K562 (cell line): ENCODE data around the gene SLC7A6. TPM values are rescaled to one million over a fixed set of nuclear protein-coding genes. Genes with fewer than 3 reads are reported as not detected.

Experiments used
- CHD4 ChIP-seq: fragments of 200-600 bp; sonication (generic); IDR thresholded peaks from 3 replicates; pipeline ENCODE4 v1.6.1; 2012; ENCODE audit warnings: low read depth, mild to moderate bottlenecking, mixed read lengths, low read length, inconsistent platforms; ENCODE audit not compliant: insufficient read depth, insufficient replicate concordance, poor library complexity, severe bottlenecking
- DPF2 ChIP-seq: fragments of 450-650 bp; IDR thresholded peaks from 2 replicates; pipeline ENCODE4 v1.6.1; 2016
- HMG20A ChIP-seq: fragments of 450-650 bp; formaldehyde crosslinking; conservative IDR thresholded peaks from 2 replicates; pipeline ENCODE4 v1.4.0; 2020; ENCODE audit warnings: mild to moderate bottlenecking, mixed read lengths
- HMG20B ChIP-seq: fragments of 250-450 bp; sonication (Bioruptor Pico); IDR thresholded peaks from 2 replicates; pipeline ENCODE4 v1.5.0; 2021; ENCODE audit warnings: mild to moderate bottlenecking
- HNRNPUL1 ChIP-seq: fragments of 200-400 bp; formaldehyde crosslinking; IDR thresholded peaks from 2 replicates; pipeline ENCODE4 v1.6.1; 2017; ENCODE audit warnings: low read length
- ILF3 ChIP-seq: fragments of 450-650 bp; IDR thresholded peaks from 2 replicates; pipeline ENCODE4 v1.6.1; 2018; ENCODE audit warnings: antibody characterized with exemption, mild to moderate bottlenecking, moderate library complexity, borderline replicate concordance
- KLF13 ChIP-seq: fragments of 450-650 bp; IDR thresholded peaks from 2 replicates; pipeline ENCODE4 v1.6.1; 2016; ENCODE audit warnings: missing genetic modification characterization, low read depth, mild to moderate bottlenecking, missing compliant biosample characterization, moderate library complexity, borderline replicate concordance
- MYNN ChIP-seq, 2 experiments: sonication (generic); formaldehyde crosslinking in 1 of 2; IDR thresholded peaks; 2 replicates each; pipeline versions ENCODE4 v1.5.0 to v1.6.1; 2016 to 2020; ENCODE audit warnings: antibody characterized with exemption in 1 of 2, missing genetic modification reagents in 1 of 2
- NBN ChIP-seq: fragments of 450-650 bp; IDR thresholded peaks from 2 replicates; pipeline ENCODE4 v1.6.1; 2016; ENCODE audit warnings: low read depth, mild to moderate bottlenecking
- PHB ChIP-seq: fragments of 250-450 bp; sonication (Bioruptor Pico); IDR thresholded peaks from 2 replicates; pipeline ENCODE4 v1.5.0; 2021
- PHF20 ChIP-seq: fragments of 450-650 bp; IDR thresholded peaks from 2 replicates; pipeline ENCODE4 v1.6.1; 2018; ENCODE audit not compliant: partially characterized antibody
- PTRF ChIP-seq: fragments of 450-650 bp; IDR thresholded peaks from 2 replicates; pipeline ENCODE4 v1.6.1; 2016; ENCODE audit warnings: mild to moderate bottlenecking, missing genetic modification characterization, missing compliant biosample characterization
- PTTG1 ChIP-seq: fragments of 450-650 bp; IDR thresholded peaks from 2 replicates; pipeline ENCODE4 v1.6.1; 2016; ENCODE audit warnings: low read depth, mild to moderate bottlenecking, missing genetic modification characterization, missing compliant biosample characterization
- TFAP4 ChIP-seq: sonication (generic); formaldehyde crosslinking; IDR thresholded peaks from 2 replicates; pipeline ENCODE4 v1.8.0; 2022; ENCODE audit warnings: missing genetic modification reagents, mild to moderate bottlenecking, moderate library complexity, borderline replicate concordance
- TGIF2 ChIP-seq: sonication (generic); formaldehyde crosslinking; IDR thresholded peaks from 2 replicates; pipeline ENCODE4 v1.8.1; 2022; ENCODE audit warnings: mild to moderate bottlenecking, missing genetic modification reagents, moderate library complexity
- THRAP3 ChIP-seq: fragments of 450-650 bp; IDR thresholded peaks from 2 replicates; pipeline ENCODE4 v1.6.1; 2016; ENCODE audit warnings: mild to moderate bottlenecking, inconsistent platforms, borderline replicate concordance
- U2AF2 ChIP-seq: fragments of 200-400 bp; formaldehyde crosslinking; optimal IDR thresholded peaks from 2 replicates; pipeline ENCODE3; 2017; ENCODE audit warnings: low read depth, mild to moderate bottlenecking, low read length
- ZFP30 ChIP-seq: fragments of 250-450 bp; sonication (Bioruptor Pico); IDR thresholded peaks from 2 replicates; pipeline ENCODE4 v1.8.0; 2022; ENCODE audit warnings: moderate library complexity, mild to moderate bottlenecking, inconsistent platforms, borderline replicate concordance
- ZNF253 ChIP-seq: fragments of 250-450 bp; sonication (Bioruptor Pico); conservative IDR thresholded peaks from 2 replicates; pipeline ENCODE4 v1.6.1; 2021; ENCODE audit warnings: mild to moderate bottlenecking
- ZNF280B ChIP-seq: fragments of 250-450 bp; sonication (Bioruptor Pico); IDR thresholded peaks from 2 replicates; pipeline ENCODE4 v1.5.1; 2021; ENCODE audit warnings: mild to moderate bottlenecking
- ZNF75A ChIP-seq: fragments of 450-650 bp; formaldehyde crosslinking; IDR thresholded peaks from 2 replicates; pipeline ENCODE4 v1.4.0; 2020; ENCODE audit warnings: mild to moderate bottlenecking
- polyA plus RNA-seq, 8 experiments: library from polyadenylated mRNA; depleted of rRNA in 4 of 8; stranded (reverse) in 5 of 8; unstranded in 3 of 8; fragments of >200 nt; fragmentation: Nextera tagmentation in 2 of 8; fragmentation: Illumina TruSeq in 1 of 8; extraction: Ambion mirVana in 2 of 8; extraction: Trizol in 1 of 8; gene quantifications; 2 replicates each; pipeline versions ENCODE4 v1.2.1 to v1.2.3, GENCODE V29; 2011 to 2014; ENCODE audit warnings: inconsistent platforms in 1 of 8, missing spikeins in 1 of 8
- total RNA-seq, 7 experiments: library from RNA; depleted of rRNA in 6 of 7; stranded (reverse); fragments of >200 nt in 6 of 7; fragmentation: Illumina TruSeq in 2 of 7; extraction: Trizol in 2 of 7; gene quantifications; 2 replicates each; pipeline versions ENCODE4 v1.2.1 to v1.2.3, GENCODE V29; 2011 to 2021; ENCODE audit warnings: low replicate concordance in 1 of 7
- TF ChIP-seq, protein P1 (sequence below): fragments of 450-650 bp; formaldehyde crosslinking; IDR thresholded peaks from 2 replicates; pipeline ENCODE4 v1.4.0; 2022; ENCODE audit warnings: missing genetic modification characterization
- TF ChIP-seq, protein P2 (sequence below): IDR thresholded peaks from 2 replicates; pipeline ENCODE4 v1.6.1; 2011; ENCODE audit warnings: borderline replicate concordance, low read depth, mild to moderate bottlenecking, moderate library complexity, low read length; ENCODE audit not compliant: insufficient read depth, poor library complexity, severe bottlenecking

Gene SLC7A6
- total and polyA plus RNA-seq, 9 of the 15 experiments (the other 6 are each of a cell fraction or from before 2014, with no cell fraction given): 12.6 to 60.1 (median 29.8) TPM

DNA sequence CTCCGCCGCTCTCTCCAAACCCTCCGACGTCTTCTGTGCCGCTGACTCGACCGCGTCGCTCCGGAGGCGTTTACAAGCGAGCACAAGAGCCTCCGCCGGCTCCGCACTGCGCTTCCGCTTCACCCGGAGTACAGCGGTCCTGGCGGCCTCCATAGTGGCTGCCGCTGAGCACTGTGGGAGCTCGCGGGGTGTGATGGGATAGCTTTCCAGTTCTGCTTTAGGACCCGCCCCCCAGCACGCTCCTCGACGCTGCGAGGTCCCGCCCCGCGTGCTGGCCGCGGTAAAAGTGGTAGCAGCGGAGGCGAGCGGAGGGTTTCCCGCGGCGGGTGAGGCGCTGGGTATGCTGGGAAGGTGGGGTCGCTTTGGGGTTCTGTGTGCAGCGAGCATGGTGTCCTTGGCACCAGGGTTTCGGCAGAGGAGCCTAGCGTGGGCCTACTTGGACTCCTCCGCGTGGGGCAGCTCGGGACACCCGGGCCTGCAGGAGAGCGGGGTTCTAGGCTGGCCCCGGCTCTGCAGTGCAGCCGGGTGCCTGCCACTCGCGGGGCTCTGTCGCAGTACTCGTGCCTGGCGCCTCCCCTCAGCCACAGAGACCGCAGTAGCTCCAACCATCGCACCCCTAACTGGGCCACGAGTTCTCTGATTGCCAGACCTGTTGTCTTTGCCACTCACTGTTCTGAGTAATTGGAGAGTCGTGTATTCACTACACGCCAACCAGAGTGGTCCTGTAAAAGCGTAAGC lies 46.6 kb downstream of the SLC7A6 start, which contains the start of the genes PRMT7 and SLC7A6OS (continued):
- TF ChIP-seq KLF13 (tag) (peak; percentile 65; the same call in 1 of the 2 replicates), CHD4 (no peak), THRAP3 (no peak), TFAP4 (CRISPR knock-in tag) (peak; percentile 90), PTTG1 (tag) (no peak), MYNN (IDR thresholded peaks at IDR 0.05) (no peak), MYNN (CRISPR knock-in tag; IDR thresholded peaks at IDR 0.05) (no peak), HNRNPUL1 (no peak), PHB (CRISPR knock-in tag) (no peak), NBN (no peak), ZNF280B (CRISPR knock-in tag) (no peak), DPF2 (no peak), ZFP30 (CRISPR knock-in tag) (no peak), PHF20 (peak; percentile 98), HMG20B (CRISPR knock-in tag) (no peak), ZNF253 (CRISPR knock-in tag) (no peak), HMG20A (CRISPR knock-in tag) (no peak), U2AF2 (no peak), PTRF (tag) (no peak), ZNF75A (CRISPR knock-in tag) (no peak), ILF3 (no peak), TGIF2 (CRISPR knock-in tag) (no peak)
- TF ChIP-seq, protein P1, sequence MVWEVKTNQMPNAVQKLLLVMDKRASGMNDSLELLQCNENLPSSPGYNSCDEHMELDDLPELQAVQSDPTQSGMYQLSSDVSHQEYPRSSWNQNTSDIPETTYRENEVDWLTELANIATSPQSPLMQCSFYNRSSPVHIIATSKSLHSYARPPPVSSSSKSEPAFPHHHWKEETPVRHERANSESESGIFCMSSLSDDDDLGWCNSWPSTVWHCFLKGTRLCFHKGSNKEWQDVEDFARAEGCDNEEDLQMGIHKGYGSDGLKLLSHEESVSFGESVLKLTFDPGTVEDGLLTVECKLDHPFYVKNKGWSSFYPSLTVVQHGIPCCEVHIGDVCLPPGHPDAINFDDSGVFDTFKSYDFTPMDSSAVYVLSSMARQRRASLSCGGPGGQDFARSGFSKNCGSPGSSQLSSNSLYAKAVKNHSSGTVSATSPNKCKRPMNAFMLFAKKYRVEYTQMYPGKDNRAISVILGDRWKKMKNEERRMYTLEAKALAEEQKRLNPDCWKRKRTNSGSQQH (CRISPR knock-in tag): no peak
- TF ChIP-seq, protein P2, sequence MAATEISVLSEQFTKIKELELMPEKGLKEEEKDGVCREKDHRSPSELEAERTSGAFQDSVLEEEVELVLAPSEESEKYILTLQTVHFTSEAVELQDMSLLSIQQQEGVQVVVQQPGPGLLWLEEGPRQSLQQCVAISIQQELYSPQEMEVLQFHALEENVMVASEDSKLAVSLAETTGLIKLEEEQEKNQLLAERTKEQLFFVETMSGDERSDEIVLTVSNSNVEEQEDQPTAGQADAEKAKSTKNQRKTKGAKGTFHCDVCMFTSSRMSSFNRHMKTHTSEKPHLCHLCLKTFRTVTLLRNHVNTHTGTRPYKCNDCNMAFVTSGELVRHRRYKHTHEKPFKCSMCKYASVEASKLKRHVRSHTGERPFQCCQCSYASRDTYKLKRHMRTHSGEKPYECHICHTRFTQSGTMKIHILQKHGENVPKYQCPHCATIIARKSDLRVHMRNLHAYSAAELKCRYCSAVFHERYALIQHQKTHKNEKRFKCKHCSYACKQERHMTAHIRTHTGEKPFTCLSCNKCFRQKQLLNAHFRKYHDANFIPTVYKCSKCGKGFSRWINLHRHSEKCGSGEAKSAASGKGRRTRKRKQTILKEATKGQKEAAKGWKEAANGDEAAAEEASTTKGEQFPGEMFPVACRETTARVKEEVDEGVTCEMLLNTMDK: no peak
